Fibroblast of skin of back (primary cell): ENCODE measurements around the gene ADD3.

Source experiments
- DNase-seq: peaks from one replicate; pipeline ENCODE4 v3.0.0-alpha.2; 2013

ADD3 gene

DNA sequence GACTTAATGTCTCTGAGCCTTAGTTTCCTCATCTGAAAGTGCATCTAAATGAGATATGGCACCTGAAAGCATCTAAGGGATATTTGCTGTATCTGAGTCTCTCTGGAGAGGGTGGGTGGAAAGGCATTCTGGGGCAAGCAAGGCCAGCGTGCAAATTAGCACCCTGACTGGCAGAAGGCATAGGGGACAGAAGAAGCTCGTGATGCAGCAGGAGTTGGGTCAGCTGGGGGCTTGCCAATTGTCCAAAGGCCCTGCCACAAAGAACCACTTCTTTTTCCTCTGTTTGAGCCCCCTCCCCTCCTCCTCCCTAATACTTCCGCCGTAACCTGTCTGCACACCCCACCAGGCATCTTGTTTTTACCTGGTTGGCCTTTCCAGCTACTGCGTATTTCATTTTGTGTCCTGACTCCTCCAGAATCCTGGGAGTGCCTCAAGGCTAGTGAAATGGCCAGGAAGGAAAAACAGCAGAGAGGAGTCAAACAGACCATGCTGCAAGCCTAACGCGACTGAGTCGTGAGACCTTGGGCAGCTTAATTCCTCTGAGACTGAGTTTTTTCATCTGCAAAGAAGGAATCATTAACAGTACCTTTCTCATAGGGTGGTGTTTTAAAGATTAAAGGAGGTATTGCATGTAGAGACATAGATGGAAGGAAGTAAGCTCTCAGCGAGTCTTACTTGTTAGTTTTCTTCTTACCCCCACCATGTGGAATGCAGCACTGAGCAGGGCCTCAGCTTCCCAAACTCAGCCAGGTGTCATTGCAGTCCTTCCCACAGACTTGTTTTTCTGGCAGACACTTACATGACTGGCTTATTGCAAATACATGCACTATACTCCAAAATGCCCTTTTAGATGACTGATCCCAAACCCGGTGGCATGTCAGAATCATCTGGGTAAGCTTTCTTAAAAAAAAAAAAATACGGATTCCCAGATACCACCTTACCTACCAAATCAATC, 150.5 kb downstream of the ADD3 start:
- DNase-seq: no peak

DNA sequence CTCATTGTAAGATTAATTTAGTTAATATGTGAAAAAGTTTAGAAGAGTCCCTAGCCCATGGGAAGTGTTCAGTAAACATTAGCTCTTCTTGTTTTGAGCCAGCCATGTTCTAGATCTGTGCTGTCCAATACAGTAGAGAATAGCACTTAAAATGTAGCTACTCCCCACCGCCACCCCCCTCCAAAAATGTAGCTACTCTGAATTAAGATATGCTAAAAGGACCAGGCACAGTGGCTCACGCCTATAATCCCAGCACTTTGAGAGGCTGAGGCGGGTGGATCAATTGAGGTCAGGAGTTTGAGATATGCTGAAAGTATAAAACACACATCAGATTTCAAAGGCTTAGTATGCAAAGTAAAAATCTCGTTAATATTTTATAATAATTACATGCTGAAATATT, 152.3 kb downstream of the ADD3 start:
- DNase-seq: no peak

DNA sequence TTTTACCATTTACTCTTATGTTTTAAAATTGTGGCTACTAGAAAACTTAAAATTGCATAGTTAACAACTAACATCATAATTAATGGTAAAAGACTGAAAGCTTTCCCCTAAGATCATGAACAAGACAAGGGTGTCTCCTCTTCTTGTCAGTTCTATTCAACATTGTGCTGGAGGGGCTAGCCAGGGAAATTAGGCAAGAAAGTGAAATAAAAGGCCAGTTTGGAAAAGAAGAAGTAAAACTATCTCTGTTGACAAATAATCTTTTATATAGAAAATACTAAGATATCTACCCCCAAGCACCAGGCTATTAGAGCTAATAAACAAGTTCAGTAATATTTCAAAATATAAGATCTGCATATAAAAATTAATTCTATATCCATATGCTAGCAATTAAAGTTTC, 152.7 kb downstream of the ADD3 start:
- no peak for DNase-seq

DNA sequence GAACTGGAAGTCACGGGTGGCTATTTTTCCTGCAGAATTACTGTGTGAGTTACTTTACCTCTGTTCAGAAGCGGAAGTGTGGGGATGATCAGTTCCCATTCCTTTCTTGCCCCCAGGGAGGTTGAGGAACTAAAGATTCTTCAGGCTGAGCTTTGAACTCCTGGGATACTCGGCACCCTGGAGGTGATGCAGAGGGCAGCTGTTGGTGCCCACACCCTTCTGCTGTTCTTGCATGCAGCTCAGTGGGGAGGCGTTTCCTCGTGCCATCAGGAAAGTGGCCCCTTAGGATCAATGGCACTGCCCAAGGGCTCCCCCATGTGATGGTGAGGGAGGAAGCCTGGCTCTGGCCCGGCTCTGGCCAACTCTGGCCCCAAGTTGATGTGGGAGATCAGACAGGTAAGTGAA, 155.0 kb downstream of the ADD3 start:
- no peak for DNase-seq

DNA sequence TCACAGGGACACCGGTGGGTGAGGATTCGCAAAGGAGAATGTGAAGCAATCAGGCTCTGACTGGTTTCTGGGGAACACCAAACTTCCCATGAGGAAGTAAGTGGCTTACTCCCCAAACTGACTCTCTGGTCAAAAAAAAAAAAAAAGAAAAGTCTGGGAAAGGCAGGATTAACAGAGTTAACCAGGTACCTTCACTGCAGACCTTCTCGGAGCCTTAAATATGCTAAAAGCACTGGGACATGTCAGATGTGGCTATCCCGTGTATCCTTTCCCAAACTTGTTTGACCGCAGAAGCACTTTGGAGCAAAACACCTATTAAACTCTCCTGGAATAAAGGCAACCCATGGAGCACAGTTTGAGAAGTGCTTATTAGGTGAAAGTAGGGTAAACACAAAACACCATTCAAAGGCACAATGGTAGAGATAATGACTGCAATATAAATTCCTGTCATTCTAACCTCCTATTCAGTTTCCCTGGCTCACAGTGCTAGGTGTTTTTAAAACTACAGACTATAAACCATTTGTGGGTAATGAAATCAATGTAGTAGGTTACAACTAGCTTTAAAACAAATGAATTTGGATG, 155.5 kb downstream of the ADD3 start:
- no peak for DNase-seq

DNA sequence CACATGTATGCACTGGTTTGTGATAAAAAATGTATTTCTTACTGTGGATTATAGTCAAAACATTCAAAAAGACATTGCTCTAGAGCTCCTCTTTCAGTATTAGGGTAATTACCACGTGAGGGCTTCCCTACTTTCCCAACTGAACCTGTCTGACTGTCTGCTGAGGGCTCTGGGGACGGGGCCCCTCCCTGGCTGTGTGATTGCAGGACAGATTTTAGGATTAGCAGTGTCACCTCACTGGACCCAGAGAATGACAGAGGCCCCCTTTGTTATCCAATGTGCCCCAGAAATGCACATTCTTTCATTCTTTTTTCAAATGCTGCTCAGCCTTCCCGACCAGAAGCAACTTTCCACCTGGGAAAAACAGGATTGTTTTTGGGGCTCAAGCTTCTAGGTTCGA, 156.1 kb downstream of the ADD3 start:
- DNase-seq: no peak

DNA sequence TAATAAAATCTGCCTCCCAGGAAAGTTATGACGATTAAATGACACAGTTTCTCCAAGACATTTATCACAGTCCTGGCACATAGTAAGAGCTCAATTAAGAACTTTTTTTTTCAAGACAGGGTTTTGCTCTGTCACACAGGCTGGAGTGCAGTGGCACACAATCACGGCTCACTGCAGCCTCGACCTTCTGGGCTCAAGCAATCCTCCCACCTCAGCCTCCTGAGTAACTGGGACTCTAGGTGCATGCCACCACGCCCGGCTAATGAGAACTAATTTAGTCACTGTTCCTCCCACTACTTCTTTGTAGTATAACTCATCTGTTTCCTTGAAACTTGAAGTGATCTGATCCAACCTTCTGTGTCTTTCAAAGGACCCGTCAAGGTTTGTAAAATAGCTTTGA, 157.5 kb downstream of the ADD3 start:
- no peak for DNase-seq

DNA sequence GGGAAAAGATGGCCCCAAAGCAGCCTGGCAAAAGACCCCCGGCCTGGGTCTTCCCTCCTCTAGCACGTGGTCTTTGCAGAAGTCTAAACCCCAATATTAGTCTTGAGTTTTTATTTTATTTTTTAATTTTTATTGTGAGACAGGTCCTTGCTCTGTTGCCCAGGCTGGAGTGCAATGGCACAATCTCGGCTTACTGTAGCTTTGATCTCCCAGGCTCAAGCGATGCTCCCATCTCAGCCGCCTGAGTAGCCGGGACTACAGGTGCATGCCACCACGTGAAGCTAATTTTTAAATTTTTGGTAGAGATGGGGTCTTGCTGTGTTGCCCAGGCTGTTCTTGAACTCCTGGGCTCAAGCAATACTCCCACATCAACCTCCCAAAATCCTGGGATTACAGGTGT, 159.4 kb downstream of the ADD3 start:
- no peak for DNase-seq

DNA sequence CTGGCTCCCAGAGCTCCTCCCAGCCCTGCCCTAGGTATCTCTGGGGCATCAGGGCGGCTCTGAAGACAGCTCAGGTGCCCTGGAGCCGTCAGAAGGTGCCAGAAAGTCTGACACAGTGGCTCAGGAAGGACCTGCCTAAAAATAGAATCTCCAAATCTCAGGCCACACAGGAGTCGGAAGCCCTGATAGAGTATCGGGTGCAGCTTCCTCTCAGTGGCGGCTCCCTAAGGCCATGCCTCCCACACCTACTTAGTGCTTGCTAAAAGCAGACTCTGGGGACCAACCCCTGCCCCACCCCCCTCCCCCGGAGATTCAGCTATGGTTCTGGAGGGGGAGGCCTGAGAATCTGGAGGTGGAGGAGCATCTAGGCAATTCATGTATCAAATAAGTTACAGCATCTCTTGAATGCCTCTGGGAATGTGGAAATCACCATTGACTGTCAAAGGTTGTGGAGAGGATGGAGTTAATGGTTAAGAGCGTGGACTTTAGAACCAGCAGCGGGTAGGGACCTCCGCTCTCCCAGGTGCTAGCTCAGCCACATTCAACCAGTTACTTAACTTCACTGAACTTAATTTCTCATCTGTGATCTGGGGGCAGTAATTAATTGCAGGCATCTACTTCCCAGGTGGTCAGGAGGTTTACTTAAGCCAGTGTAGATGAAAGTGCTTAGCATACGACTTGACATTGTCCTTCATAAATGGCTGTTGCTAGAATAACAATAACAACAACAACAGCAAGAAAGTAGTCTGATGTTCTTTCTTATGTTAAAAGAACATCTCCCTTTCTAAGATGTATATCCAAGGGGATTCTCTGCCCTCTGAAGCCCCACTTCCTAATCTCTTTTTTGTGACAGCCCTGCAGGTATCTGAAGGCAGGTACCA, 161.1 kb downstream of the ADD3 start:
- no peak for DNase-seq

DNA sequence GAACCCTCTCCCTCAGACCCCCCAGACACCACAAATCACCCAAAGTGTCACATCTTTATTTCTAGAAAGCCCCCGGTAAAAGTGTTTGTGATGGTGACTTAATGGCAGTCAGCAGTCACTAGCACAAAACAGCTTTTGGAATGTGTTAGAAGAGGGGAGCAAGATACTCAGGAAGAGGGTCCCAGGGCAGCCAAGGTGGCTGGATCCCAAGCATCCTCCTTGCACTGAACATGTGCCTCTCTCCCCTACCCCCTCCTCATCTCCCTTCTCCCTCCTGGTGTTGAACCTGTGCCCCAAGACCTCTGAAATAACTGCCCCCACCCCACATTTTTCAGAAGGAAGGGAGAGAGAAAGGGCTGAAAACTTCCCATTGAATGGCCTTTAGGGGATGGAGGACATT, 161.8 kb downstream of the ADD3 start:
- no peak for DNase-seq

DNA sequence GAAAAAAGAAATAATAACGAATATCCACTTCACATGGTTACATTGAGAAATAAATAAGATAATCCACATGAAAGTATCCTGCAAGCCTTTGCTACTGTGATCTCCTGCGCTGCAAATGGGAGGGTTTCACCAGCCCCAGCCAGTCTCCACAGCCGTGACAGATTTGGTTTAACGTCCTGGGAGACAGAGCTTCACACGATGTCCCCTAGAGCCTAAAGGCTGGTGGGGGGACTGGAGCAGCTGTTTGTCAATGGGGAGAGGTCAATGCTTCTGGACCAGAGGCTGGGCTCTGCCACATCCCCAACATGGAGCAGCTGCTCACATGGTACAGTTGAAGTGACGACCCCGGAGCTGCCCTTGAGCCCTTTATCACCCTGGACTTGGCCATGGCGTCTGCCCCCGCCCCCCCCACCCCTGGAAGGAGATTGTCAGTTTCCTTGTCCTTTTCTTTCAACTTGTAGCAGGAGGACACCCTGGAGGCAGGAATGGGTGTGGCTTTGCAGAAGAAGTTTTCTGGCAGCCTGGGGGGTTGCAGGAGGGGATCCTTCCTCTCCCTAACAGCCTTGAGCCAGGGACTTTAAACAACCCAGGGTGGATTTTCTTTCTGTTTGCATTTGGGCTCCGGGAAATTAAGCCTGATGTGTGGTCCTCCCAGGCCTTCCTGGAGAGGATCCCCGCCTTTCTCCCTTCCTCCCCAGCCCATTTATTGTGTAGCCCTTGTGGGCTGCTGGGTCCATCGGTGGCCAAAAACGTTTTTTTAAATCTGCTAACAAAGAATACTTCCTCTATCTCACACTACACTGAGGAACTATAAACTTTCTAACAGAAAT, 162.6 kb downstream of the ADD3 start:
- DNase-seq: no peak

DNA sequence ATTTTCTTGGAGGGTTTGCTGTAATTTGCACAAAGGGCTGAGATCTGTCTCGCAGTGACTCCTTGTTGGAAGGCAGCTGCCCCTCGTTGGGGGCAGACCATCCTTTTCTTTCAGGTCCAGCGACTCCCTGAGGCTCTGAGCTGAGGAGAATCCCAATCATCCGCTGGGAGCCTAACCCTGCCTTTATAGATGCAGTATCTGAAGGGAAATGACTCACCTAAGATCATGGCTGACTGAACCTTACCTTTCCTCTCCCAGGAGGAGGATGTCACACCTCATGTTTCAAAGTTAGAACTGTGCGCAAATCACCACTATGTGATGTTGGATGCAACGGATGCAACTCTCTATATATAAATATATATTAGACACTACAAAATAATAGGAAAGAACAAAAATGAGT, 163.2 kb downstream of the ADD3 start:
- DNase-seq: no peak

DNA sequence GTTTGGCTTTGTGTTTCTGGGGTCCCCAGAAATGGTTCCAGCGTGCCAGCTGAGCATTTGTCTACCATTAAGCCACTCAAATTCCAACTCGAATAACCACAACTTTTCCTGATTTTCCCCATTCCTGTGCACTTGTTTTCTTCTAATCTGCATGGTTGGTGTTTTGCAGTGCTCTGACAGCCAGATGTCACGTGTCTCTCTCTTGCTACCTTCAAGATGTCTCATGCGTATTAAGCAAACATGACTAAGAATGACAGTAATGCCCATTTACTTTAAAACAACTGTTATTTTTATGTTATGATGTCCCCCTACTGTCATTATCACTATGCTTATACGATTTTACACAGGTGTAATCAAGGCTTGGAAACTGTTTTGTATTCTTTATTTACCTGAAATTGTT, 164.4 kb downstream of the ADD3 start:
- peak; percentile 10 for DNase-seq

DNA sequence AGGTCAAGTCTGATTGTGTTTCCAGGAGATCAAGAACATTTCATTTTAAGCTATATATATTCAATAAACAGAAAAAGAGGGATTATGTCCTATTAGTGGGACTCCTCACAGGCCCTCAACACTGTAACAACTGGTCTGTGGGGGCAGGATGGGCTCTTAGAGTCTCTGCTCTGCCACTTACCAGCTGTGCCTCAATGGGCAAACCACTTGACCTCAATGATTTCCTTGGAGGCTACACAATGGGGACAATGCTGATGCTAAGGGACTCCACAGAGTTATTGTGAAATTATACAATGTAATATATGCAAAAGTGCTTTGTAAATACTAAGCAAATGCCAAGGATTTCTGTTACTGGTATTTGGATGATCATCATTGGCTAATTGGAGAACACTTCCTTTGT, 166.4 kb downstream of the ADD3 start:
- DNase-seq: no peak

DNA sequence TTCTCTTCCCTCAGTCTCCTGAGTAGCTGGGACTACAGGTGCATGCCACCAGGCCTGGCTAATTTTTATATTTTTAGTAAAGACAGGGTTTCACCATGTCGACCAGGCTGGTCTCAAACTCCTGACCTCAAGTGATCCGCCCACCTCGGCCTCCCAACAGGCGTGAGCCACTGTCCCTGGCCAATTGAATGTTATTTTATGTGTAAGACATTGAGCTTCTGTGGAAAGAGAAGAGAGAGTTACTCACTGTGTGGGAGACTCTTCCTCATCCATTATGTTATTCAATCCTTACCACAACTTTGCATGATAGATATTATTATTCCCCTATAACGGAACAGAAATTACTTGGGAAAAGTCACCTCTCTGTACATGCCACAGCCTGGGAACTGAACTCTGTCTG, 167.0 kb downstream of the ADD3 start:
- DNase-seq: no peak

DNA sequence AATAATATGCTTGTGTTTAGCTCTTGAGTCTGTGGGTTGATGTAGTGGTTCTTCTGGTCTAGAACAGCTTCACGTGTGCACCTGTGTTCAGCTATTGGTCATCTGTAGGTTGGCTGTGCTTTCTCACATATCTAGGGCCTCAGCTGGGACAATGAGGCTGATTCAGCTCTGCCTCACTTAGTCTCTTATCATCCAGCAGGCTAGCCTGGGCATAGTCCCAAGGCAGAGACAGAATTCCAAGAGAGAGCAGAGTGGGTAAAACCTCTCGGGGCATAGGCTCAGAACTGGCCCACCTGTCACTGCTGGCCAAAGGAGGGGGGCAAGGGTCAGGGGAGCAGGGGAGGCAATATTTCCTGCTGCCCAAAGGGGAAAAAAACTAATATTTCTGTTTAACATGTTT, 167.6 kb downstream of the ADD3 start:
- DNase-seq: no peak

DNA sequence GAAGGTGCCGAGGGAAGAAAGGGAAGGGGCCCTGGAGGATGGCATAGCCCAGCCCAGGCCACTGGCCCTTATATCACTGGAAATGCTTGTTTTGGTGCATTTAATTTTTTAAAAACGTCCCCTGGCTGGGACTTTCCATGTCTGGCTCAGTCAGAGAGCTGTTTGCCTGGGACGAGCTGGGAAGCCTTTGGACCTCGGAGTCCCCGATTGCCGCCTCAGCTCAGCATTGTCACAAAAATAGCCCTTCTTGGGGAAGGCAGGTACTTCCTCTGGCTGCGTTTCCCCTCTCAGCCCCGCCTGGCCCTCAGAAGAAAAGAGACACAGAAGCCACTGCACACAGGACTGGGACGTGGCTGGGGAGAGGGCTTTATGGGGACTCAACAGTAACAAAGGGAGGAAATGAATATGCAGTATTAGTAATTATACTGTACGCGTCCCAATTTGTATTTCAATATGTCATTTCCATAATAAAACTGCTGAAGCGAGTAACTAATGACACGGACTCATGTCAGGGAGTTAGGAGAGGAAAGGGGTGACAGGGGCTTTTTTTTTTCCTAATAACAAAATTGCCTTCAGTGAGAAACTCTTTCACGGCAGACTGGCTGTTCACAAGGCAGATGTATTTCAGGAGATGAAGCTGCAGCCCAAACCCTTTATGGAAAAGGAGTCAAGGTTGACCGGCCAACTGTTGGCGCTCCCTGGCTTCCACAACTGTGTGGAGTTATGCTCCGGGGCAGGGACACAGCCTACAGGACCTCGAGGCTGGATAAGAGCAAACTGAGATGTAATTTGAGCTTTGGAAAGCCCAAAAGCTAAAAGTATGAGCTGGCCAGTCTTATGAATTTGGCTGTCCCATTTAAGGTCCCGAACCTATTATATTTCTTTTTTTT, 168.6 kb downstream of the ADD3 start:
- DNase-seq: no peak

DNA sequence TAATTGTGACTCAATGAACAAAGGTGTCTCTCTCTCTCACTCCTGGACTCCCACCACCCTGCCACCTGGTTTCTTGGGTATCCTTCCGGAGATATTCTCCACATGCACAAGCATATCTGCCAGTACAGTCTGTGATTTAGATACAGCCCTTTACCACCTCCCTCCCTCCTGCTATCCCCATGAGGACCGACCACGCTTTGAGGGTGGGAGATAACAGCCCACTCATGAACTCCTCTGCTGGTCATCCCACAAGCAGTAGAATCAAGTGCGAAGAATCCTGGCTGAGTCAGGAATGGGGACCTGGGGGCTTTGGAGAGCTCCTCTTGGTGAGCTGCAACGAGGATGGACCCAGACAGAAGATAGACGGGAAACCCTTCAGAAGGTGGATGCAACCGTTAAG, 171.4 kb downstream of the ADD3 start:
- no peak for DNase-seq

DNA sequence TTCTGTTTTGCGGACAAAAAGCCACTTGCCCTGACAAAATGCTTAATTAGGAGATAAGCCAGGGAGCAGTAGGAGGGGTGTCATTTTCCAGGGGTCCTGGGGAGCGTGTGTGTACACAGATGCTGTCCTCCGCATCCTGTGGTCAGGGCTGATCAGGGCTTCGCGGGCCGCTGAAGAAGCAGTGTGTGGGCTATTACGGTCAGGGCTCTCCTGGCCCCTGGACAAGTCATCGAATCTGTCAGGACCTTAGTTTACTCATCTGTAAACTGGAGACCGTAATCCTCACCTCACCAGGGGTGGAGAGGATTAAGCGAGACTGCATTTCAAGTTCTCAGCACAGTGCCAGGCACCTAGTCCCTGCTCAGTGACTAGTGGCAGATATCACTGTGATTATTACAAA, 173.7 kb downstream of the ADD3 start:
- DNase-seq: no peak

DNA sequence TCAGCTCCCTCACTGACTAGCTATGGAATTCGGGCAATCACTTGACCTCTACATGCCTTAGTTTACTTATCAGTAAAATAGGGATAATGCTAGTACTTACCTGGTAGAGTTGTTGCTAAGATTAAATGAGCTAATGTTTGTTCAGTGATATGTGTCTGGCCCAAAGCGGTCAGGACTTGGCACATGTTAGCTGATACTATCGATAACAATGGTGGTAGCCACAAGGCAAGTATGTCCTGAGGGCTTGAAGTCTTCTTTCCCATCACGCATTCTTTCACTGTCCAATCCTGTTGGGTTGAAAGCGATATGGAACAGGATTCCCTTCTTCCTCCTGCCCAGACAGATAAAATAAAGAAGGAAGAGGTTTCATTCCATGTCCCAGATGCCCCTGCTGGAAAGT, 174.1 kb downstream of the ADD3 start:
- no peak for DNase-seq

DNA sequence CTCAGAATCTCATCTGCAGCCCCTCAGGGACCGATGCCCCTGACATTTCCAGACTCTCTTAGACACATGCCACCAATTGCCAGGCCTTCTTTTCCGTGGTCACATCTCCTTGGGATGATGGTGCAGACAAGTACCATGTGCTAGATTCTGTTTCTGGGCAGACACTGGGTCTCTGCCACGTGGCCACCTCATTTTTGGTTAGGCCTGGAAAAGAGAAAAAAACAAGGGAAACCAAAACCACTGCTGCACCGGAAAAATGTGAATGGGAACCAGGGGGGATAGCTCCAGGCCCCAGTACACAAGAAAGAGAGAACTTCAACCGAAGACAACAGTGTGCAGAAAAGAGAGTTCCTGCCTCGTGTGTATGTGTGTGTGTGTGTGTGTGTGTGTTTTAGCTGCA, 176.6 kb downstream of the ADD3 start:
- no peak for DNase-seq
